GM21381 (cell line): Measurements from ENCODE around the gene RASL11A.
"Not testable (repeated sequence)": the region's sequence is repeated elsewhere in the genome, so short reads cannot be mapped to it uniquely, and the experiment has no call there.

Experiments
- ATAC-seq: cut with Tn5 transposase; IDR thresholded peaks from one replicate; pipeline ENCODE4 v1.9.1; 2021; ENCODE audit warnings: mild to moderate bottlenecking, moderate library complexity; ENCODE audit not compliant: unreplicated experiment

The RASL11A gene

GRCh38 chr13:27266917-27267316 is 3.7 kb upstream of the RASL11A start:
- ATAC-seq = no peak

GRCh38 chr13:27267596-27267995 is 3.0 kb upstream of the RASL11A start:
- ATAC-seq = no peak

DNA sequence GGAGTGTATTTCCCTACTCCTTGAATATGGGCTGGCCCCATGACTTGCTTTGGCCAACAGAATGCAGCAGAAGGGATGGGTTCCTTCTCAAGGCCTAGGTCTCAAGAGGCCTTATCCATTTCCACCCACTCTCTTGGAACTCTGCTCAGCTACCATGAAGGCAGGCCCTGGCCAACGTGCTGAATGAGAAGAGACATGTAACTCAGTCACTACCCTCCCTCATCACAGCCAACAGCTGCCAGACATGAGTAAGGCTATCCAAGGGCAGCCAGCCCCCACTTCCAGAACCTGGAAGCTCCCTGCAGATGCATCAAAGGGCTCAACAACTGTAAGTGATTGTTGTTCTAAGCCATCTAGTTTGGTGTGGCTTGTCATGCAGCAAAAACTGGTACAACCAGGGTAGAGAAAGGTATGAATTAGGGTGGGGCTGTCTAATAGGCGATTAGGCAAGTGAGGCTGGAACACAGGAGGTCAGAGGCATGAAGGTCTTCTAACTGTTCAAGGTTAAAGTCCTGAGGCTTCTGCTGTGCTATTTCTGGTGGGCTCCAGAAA is 1.4 kb upstream of the RASL11A start:
- ATAC-seq = no peak

GRCh38 chr13:27271570-27272096 is 1.0 kb downstream of the RASL11A start:
- ATAC-seq = no peak

DNA sequence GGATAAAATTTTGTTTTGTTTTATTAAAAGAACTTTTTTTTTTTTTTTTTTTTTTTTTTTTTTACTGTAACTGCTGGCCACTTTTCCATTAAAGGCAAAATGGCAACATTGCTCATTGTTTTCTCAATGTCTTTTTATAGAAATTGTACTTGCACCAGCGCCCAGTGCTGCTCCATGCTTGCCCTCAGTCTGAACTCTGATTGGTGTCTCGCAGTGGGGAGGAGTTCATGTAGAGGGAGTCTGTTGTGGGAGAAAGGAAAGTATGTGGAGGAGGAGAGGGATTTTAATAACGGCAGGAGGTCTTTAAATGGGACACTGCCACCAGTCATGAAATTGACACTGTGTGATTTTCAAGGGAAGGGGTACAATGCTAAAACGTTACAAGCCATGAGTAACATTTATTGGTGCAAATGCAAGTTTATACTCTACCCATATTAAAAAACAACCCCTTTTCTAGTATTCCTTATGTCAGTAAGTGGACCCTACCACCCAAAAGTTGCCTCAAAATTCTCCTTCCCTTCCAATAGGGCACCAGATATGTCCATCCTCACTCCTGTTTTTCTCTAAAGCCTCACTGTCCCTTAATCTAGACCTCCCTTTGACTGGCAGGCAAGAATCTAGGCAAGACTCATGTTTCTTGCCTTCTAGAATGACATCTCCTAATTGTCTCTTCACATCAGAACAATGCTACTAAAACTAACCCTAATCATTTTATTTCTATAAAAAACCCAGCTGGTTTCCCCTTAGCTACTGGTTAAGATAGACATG is 3.2 kb downstream of the RASL11A start:
- ATAC-seq = no peak

DNA sequence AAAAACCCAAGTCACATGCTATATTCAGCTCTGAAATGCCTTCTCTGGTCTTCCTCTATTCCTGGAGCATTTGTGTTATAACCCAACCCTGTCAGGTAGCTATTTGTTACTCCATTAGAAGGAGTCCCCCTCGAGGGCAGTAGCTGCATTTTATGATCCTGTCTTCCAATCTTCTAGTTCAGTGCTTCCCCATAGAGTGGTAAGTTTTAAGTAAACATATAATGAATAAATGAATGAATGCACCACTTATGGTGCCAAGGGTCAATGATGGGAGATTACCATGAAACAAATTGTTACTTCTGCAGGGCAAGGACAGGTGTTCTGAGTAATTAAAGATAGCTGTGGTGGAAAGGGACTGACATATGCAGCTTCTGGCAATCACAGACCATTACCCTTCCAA is 4.0 kb downstream of the RASL11A start:
- ATAC-seq = no peak

- no peak for ATAC-seq
Measured at GRCh38 chr13:27276188-27276587, 5.6 kb downstream of the RASL11A start.

- no peak for ATAC-seq
Measured at GRCh38 chr13:27279506-27279905, 8.9 kb downstream of the RASL11A start.

GRCh38 chr13:27280009-27280656 is 9.5 kb downstream of the RASL11A start:
- ATAC-seq = no peak

GRCh38 chr13:27280841-27281240 is 10.2 kb downstream of the RASL11A start:
- ATAC-seq = no peak

DNA sequence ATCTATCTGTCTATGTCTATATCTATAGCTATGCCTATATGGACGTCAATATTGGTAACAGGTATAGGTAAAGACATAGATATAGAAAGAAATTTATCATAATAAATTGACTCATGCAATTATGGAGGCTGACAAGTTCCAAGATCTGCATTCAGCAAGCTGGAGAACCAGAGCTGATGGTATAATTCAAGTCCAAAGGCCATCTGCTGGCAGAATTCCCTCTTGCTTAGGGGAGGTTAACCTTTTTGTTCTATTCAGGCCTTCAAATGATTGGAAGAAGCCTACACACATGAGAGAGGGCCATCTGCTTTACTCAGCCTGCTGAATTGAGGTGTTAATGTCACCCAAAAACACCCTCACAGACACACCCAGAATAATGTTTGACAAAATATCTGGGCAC is 10.8 kb downstream of the RASL11A start:
- no peak for ATAC-seq

DNA sequence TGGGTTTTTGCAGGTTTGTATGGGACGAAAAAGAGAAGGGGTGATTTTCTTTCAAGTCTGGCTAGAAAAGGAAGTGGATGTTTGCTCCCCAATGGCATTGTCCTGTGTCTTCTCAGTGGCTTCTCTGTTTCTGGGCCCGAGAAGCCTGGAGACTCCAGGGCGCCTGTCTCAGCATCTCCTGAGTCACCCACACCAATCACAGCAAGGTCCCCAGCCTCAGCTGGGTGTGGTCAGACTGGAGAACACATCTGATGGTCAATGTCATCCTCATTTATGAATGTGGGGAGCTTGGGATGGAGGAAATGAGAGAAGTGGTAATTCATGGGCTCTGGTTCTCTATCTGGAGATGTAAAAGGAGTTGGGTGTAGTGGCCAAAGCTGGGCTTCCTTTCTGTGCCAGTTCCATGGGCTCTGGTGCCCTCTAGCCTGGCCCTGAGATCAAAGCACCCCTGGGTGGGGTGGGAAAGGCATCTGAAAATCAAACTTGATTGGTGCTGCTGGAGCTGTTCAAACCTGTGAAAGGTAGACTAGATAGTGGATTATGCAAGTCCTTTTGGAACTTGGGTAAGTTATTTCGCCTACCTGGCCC is 13.4 kb downstream of the RASL11A start:
- no peak for ATAC-seq

DNA sequence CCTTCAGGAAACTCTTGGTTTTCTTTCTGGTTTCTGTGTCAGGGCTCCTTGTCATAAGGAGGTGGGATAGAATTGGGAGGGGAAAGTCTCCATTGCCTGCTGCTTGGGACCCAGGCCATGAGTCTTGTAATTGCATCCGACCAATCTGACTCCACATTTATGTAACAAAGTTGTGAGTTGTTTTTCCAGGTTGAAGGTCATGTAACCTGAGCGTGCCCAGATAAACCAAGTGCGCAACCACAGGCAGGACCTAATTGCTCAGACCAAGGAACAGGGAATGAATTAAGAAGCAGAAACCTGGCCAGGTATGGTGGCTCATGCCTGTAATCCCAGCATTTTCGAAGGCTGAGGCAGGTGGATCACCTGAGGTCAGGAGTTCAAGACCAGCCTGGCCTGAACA is 17.8 kb downstream of the RASL11A start:
- no peak for ATAC-seq

DNA sequence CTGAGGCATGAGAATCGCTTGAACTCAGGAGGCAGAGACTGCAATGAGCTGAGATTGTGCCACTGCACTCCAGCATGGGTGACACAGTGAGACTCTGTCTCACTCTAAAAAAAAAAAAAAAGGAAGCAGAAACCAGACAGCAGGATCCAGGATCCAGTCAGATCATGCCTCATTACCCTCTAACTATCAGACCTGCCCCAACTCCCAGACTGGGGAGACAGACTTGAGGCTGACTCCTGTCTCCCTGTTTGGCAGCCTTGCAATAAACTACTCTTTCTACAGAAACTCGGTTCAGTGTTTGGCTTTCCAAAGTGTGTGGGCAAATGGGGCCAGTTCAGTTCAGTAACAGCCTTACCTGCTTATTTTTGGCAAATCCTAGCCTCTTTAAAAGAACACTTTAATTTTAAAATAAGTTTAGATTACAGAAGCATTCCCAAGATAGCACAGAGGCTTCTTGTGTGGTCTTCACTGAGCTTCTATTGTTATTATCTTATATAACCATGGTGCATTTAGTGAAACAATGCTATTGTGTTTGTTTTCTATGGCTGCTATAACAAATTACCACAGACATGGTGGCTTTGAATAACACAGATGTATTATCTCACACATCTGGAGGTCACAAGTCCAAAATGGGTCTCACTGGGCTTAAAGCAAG is 18.5 kb downstream of the RASL11A start:
- no peak for ATAC-seq

DNA sequence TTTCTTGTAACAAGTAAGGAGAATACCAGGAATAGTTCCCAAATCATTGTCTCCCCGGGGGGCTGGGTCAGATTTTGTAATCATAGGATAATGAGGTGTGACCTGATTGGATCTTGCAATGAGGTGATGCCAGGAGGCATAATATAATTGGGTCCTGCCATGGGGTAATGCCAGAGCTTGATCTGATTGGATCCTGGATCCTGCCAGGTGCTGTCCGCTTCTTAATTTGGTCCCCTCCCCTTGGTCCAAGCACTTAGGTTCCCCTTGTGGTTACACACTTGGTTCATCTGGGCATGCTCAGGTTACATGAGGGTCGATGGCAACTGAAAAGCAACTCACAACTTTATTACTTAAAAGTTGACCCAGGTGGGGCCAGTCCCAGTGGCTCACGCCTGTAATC is 20.1 kb downstream of the RASL11A start:
- no peak for ATAC-seq

GRCh38 chr13:27291967-27292366 is 21.3 kb downstream of the RASL11A start:
- ATAC-seq = not testable (repeated sequence)

GRCh38 chr13:27293076-27293691 is 22.6 kb downstream of the RASL11A start:
- ATAC-seq = no peak

- no peak for ATAC-seq
Measured at GRCh38 chr13:27293873-27294515, 23.4 kb downstream of the RASL11A start.

GRCh38 chr13:27295096-27295495 is 24.5 kb downstream of the RASL11A start:
- no peak for ATAC-seq

- no peak for ATAC-seq
Measured at GRCh38 chr13:27295660-27296059, 25.0 kb downstream of the RASL11A start.
